Breast epithelium (tissue), 4 donors: ENCODE measurements around the gene ZKSCAN8. TPM values are rescaled to one million over a fixed set of nuclear protein-coding genes. Genes with fewer than 3 reads are reported as not detected.

ENCODE experiments used
- DNase-seq, 2 donors: peaks; one replicate each; pipeline ENCODE4 v3.0.0-alpha.2; 2019; ENCODE audit warnings: low spot score in 2 of 2
- H3K27ac ChIP-seq, 2 donors: fragments of 200-600 bp; sonication (generic) in 1 of 2; one replicate each; pipeline ENCODE4 v1.5.1; 2016 to 2019; ENCODE audit warnings: mild to moderate bottlenecking in 1 of 2
- H3K27me3 ChIP-seq, 2 donors: fragments of 200-600 bp; sonication (generic) in 1 of 2; one replicate each; pipeline versions ENCODE4 v1.5.1 to v1.6.0; 2017 to 2019; ENCODE audit warnings: control low read depth in 1 of 2, mild to moderate bottlenecking in 1 of 2
- H3K36me3 ChIP-seq: fragments of 200-600 bp; one replicate; pipeline ENCODE4 v1.5.1; 2019
- H3K4me1 ChIP-seq, 2 donors: fragments of 200-600 bp; sonication (generic); one replicate each; pipeline ENCODE4 v1.5.1; 2016 to 2019; ENCODE audit warnings: control low read depth in 1 of 2
- H3K4me3 ChIP-seq, 3 donors: fragments of 200-600 bp; sonication (generic); 1 replicate in 2 of 3; 2 replicates in 1 of 3; pipeline ENCODE4 v1.5.1; 2016 to 2019; ENCODE audit warnings: mild to moderate bottlenecking in 3 of 3, moderate library complexity in 2 of 3
- H3K9me3 ChIP-seq, 2 donors: fragments of 200-600 bp; sonication (generic) in 1 of 2; one replicate each; pipeline ENCODE4 v1.5.1; 2016 to 2019; ENCODE audit warnings: control low read depth in 1 of 2
- CTCF ChIP-seq, 3 donors: fragments of 450-650 bp; IDR thresholded peaks; one replicate each; pipeline ENCODE4 v1.5.1; 2016 to 2017; ENCODE audit warnings: antibody characterized with exemption in 3 of 3, mild to moderate bottlenecking in 3 of 3, moderate library complexity in 3 of 3
- POLR2A ChIP-seq: fragments of 450-650 bp; IDR thresholded peaks from one replicate; pipeline ENCODE4 v1.6.1; 2016; ENCODE audit warnings: antibody characterized with exemption, mild to moderate bottlenecking, moderate library complexity
- POLR2AphosphoS5 ChIP-seq, 3 donors: sonication (generic); formaldehyde crosslinking; IDR thresholded peaks; one replicate each; pipeline ENCODE4 v1.6.1; 2017; ENCODE audit warnings: antibody characterized with exemption in 3 of 3
- intact Hi-C: fragments of 100-400 bp; cut with DNase I; formaldehyde crosslinking; loops from one replicate; pipeline ENCODE4 v1.15.1; 2023; ENCODE audit warnings: low total_unique reads
- total RNA-seq, 3 donors: library from RNA; depleted of rRNA; stranded (reverse); fragments of >200 nt; gene quantifications; one replicate each; pipeline ENCODE4 v1.1.0, GENCODE V29; 2016

Gene ZKSCAN8
- total RNA-seq, 3 donors from 2014 or later, result 21.9 to 33.8 (median 22.9) TPM

GRCh38 chr6:28153546-28153945 lies 11.9 kb downstream of the ZKSCAN8 start:
- Histone ChIP-seq H3K9me3 (no peaks in the 10 kb centered on the region), H3K36me3 (peaks cover 13% of the 10 kb centered on the region), H3K4me1 (no peaks in the 10 kb centered on the region), H3K27ac (no peak overlapping the region), H3K27me3 (no peaks in the 10 kb centered on the region), H3K4me3 (no peak overlapping the region)
- intact Hi-C loops, result no loop called here
- DNase-seq, result no peak
- TF ChIP-seq POLR2A (no peak), POLR2AphosphoS5 (IDR thresholded peaks at IDR 0.05) (no peak), CTCF (IDR thresholded peaks at IDR 0.05) (no peak)

- no peak for TF ChIP-seq POLR2A
- TF ChIP-seq POLR2AphosphoS5 (IDR thresholded peaks at IDR 0.05), result no peak
- no peak for TF ChIP-seq CTCF (IDR thresholded peaks at IDR 0.05)
These were observed 12.7 kb downstream of the ZKSCAN8 start for GRCh38 chr6:28154357-28154756.

GRCh38 chr6:28158318-28158717 lies 16.6 kb downstream of the ZKSCAN8 start:
- H3K36me3 ChIP-seq, result peaks cover 3% of the 10 kb centered on the region
- DNase-seq, result no peak
- no peaks in the 10 kb centered on the region for H3K27me3 ChIP-seq
- no peak overlapping the region for H3K27ac ChIP-seq
- TF ChIP-seq POLR2A (no peak), POLR2AphosphoS5 (IDR thresholded peaks at IDR 0.05) (no peak), CTCF (IDR thresholded peaks at IDR 0.05) (no peak)
- H3K4me1 ChIP-seq, result no peaks in the 10 kb centered on the region
- H3K4me3 ChIP-seq, result no peak overlapping the region
- no peaks in the 10 kb centered on the region for H3K9me3 ChIP-seq
- intact Hi-C loops, result no loop called here

More at GRCh38 chr6:28154357-28154756, 12.7 kb downstream of the ZKSCAN8 start:
- Histone ChIP-seq H3K27me3 (no peaks in the 10 kb centered on the region), H3K4me3 (no peak overlapping the region), H3K36me3 (peaks cover 5% of the 10 kb centered on the region), H3K4me1 (no peaks in the 10 kb centered on the region), H3K9me3 (no peaks in the 10 kb centered on the region), H3K27ac (no peak overlapping the region)
- DNase-seq, result no peak
- intact Hi-C loops, result no loop called here

- no peak for DNase-seq
- Histone ChIP-seq H3K36me3 (peaks cover 1% of the 10 kb centered on the region), H3K27ac (no peak overlapping the region), H3K9me3 (no peaks in the 10 kb centered on the region), H3K27me3 (no peaks in the 10 kb centered on the region), H3K4me3 (no peak overlapping the region), H3K4me1 (no peaks in the 10 kb centered on the region)
- no peak for TF ChIP-seq POLR2A
- TF ChIP-seq POLR2AphosphoS5 (IDR thresholded peaks at IDR 0.05), result no peak
- no peak for TF ChIP-seq CTCF (IDR thresholded peaks at IDR 0.05)
- intact Hi-C loops, result no loop called here
These were observed 17.4 kb downstream of the ZKSCAN8 start for GRCh38 chr6:28159029-28159607.

GRCh38 chr6:28160233-28160632 lies 18.6 kb downstream of the ZKSCAN8 start:
- Histone ChIP-seq H3K9me3 (no peaks in the 10 kb centered on the region), H3K27ac (no peak overlapping the region), H3K36me3 (no peaks in the 10 kb centered on the region), H3K4me1 (no peaks in the 10 kb centered on the region), H3K27me3 (no peaks in the 10 kb centered on the region), H3K4me3 (no peak overlapping the region)
- intact Hi-C loops, result no loop called here
- TF ChIP-seq POLR2AphosphoS5 (IDR thresholded peaks at IDR 0.05) (no peak), POLR2A (no peak), CTCF (IDR thresholded peaks at IDR 0.05) (no peak)
- DNase-seq, result no peak
